Measurements from ENCODE around the gene SPP1.

The SPP1 gene

DNA sequence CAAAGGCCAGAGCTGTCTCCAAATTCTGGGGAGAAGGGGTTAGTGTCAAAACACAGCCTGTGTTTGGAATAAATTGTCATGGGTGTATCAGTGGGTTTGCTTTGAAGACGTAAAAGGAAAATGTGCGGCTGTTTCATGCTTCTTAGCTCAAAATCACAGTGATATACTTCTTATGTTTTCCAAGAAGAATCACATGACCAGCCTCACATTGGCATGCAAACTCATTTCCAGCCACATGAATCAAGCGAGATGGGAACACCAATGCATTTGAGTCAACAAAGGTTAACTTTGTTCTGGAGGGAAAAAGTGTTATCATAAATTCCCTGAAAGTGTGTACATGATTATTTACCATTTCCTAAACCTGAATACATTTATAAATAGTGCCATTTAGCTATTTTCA, 19.0 kb upstream of the SPP1 start:
- FAIRE-seq: no peak
- no peak for DNase-seq (ENCODE audit: insufficient read length, low spot score)
- TF ChIP-seq, protein P1, sequence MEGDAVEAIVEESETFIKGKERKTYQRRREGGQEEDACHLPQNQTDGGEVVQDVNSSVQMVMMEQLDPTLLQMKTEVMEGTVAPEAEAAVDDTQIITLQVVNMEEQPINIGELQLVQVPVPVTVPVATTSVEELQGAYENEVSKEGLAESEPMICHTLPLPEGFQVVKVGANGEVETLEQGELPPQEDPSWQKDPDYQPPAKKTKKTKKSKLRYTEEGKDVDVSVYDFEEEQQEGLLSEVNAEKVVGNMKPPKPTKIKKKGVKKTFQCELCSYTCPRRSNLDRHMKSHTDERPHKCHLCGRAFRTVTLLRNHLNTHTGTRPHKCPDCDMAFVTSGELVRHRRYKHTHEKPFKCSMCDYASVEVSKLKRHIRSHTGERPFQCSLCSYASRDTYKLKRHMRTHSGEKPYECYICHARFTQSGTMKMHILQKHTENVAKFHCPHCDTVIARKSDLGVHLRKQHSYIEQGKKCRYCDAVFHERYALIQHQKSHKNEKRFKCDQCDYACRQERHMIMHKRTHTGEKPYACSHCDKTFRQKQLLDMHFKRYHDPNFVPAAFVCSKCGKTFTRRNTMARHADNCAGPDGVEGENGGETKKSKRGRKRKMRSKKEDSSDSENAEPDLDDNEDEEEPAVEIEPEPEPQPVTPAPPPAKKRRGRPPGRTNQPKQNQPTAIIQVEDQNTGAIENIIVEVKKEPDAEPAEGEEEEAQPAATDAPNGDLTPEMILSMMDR (IDR thresholded peaks at IDR 0.05; ENCODE audit: insufficient read depth, missing control alignments): no peak

DNA sequence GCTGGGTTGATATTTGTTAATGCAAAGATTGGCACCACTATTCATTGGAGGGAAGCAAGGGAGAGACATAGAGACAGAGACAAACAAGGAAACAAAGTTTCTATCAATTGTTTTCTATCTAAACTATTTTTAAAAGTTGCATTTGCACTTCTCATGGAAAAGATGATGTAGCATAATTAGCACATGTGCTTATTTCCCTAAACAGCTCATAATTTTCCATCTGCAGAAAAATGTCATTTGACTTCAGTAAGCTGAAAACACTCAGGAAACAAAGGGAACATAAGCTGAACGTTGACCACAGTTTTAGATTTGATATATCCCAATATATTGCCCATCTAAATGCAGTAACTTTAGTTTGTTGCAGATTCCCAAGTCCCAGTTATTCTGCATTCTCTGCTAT, 18.5 kb upstream of the SPP1 start:
- DNase-seq (ENCODE audit: insufficient read length, low spot score) (no peak), FAIRE-seq (no peak)
- TF ChIP-seq, protein P1 (IDR thresholded peaks at IDR 0.05; ENCODE audit: insufficient read depth, missing control alignments): no peak

DNA sequence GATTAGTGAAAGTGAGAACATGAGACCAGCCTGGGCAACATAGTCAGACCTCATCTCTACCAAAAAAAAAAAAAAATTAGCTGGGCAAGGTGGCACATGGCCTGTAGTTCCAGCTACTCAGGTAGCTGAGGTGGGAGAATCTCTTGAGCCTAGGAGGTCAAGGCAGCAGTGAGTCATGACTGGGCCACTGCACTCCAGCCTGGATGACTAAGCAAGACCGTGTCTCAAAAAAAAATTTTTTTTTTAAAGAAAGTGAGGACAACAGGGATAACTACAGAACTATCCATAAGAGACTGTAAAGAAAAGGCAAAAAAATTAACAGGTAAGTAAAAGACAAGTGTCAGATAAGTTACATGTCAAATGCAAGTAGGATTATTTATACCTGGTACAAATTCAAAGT, 13.5 kb upstream of the SPP1 start:
- TF ChIP-seq, protein P1 (IDR thresholded peaks at IDR 0.05; ENCODE audit: insufficient read depth, missing control alignments): no peak
- DNase-seq (ENCODE audit: insufficient read length, low spot score) (no peak), FAIRE-seq (no peak)

DNA sequence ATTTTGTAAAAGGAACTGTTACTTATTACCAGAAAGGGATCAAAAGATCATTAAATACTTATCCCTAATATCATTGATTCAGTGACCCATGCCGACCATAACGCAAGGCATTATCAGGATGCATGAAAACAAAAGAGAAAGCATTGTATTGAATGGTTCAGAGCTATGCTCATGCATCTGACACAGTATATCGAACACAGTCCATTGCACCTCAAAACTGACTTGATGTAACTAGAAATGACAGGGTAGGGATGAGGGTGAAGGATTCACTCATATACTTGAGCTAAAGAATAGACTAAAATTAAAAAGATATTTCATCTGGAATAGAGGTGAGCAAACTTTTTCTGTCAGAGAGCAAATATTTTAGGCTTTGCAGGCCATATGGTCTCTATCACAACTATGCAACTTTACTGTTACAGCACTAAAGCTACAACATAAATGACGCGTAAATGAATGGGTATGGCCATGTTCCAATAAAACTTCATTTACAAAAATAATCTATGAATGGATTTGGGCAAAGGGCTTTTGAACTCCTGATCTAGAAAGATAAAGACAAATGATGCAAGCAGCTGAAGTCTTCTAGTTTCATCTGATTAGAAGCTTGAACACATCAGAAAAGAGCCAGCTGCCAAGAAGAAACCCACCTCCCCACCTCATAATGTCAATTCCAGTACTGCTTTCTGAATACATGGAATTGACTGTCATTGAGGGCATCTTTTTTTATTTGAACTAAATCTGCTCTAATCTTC, 12.9 kb upstream of the SPP1 start:
- DNase-seq (ENCODE audit: insufficient read length, low spot score) (no peak), FAIRE-seq (no peak)
- TF ChIP-seq, protein P1 (IDR thresholded peaks at IDR 0.05; ENCODE audit: insufficient read depth, missing control alignments): no peak

DNA sequence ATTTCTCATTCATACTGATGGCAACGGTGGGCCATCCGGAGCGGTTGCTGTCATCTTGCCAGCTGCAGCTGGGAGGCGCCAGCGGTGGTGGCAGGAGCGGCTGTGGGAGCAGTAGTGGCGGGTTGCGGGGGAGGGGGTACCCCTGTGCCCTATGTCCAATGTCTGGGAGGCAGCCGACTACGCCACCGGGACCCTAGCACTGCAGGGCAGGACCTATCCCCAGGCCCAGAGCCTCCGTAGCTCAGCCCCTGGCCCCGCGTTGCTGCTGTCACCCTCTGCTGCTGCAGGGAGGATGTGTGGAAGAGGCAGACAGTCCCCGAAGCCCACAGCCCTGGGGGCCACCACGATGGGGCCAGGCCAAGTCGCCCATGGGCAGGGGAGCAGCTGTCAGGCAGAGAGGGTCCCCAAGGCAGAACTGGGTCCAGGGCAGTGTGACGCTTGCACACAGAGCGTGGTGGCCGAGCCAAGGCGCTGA, 10.0 kb upstream of the SPP1 start:
- FAIRE-seq: no peak
- TF ChIP-seq, protein P1 (IDR thresholded peaks at IDR 0.05; ENCODE audit: insufficient read depth, missing control alignments): no peak
- DNase-seq (ENCODE audit: insufficient read length, low spot score): no peak

DNA sequence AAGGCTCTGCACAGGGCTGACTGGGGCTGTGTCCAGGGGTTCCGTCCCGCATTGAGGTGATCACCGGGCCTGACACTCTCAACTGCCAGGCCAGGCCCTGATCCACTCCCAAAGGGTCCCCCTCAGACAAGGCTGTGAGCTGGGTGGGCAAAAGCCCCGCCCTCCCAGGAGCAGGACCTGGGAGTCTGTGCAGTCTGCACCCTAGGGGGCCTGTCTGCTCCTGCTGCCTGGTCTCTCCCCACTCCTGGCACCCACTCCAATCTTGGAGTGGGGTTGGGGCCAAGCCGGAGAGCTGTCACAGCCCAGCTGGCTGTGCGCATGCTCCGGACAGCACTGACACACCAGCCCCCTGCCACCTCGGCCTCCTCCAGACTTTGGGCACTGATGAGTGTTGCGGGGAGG, 9.4 kb upstream of the SPP1 start:
- no peak for DNase-seq (ENCODE audit: insufficient read length, low spot score)
- no peak for FAIRE-seq
- TF ChIP-seq, protein P1 (IDR thresholded peaks at IDR 0.05; ENCODE audit: insufficient read depth, missing control alignments): no peak

DNA sequence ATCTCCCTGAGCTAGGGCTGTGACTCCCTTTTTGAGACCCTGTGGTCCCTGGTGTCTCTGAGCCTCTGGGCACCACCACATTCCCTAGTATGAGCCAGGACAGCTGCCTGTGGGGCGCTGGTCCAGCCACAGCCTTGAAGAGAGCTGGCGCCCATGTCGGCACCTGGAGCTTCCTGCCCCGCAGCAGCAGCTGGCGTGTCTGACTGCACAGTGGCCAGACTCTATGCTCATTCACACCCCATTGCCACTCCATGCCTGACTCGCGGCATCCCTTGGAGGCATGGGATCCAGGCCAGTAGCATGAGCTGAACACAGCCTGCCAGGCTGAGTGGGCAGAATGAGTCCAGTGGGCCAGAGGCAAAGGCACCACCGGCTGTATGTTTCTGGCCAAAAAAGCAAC, 8.3 kb upstream of the SPP1 start:
- FAIRE-seq: no peak
- no peak for DNase-seq (ENCODE audit: insufficient read length, low spot score)
- TF ChIP-seq, protein P1 (IDR thresholded peaks at IDR 0.05; ENCODE audit: insufficient read depth, missing control alignments): no peak

All from D721Med (cell line).